Astrocyte of the spinal cord (primary cell): ENCODE measurements around the gene SLC22A13.

ENCODE experiments used
- DNase-seq: peaks from one replicate; pipeline ENCODE4 v3.0.0; 2011; ENCODE audit warnings: low read depth, low spot score
- H3K4me3 ChIP-seq: 2 replicates; pipeline ENCODE4 v1.5.1; 2011; ENCODE audit warnings: low read depth, mild to moderate bottlenecking, low read length, moderate library complexity
- CTCF ChIP-seq: IDR thresholded peaks from 2 replicates; pipeline ENCODE4 v1.5.1; 2012; ENCODE audit warnings: low read depth, mild to moderate bottlenecking, low read length, inconsistent platforms
- in situ Hi-C: cut with HindIII; loops from 2 replicates; pipeline ENCODE4 v1.10.0; 2017; ENCODE audit warnings: low sequenced_read_pairs

The SLC22A13 gene

GRCh38 chr3:38312356-38312755, 46.7 kb downstream of the SLC22A13 start:
- no peak for TF ChIP-seq CTCF
- H3K4me3 ChIP-seq: no peak overlapping the region

GRCh38 chr3:38313263-38313662, 47.7 kb downstream of the SLC22A13 start:
- TF ChIP-seq CTCF: no peak
- no peak for DNase-seq

More at GRCh38 chr3:38312356-38312755, 46.7 kb downstream of the SLC22A13 start:
- DNase-seq: no peak
- in situ Hi-C loops: no loop called here

GRCh38 chr3:38313695-38314094, 48.1 kb downstream of the SLC22A13 start:
- no peak overlapping the region for H3K4me3 ChIP-seq
- no peak for DNase-seq
- in situ Hi-C loops: no loop called here
- TF ChIP-seq CTCF: no peak

More at GRCh38 chr3:38313263-38313662, 47.7 kb downstream of the SLC22A13 start:
- in situ Hi-C loops: no loop called here
- H3K4me3 ChIP-seq: no peak overlapping the region

- no peak for DNase-seq
- no peak for TF ChIP-seq CTCF
- H3K4me3 ChIP-seq: no peak overlapping the region
- in situ Hi-C loops: no loop called here
These were observed 48.6 kb downstream of the SLC22A13 start for GRCh38 chr3:38314112-38314763.

- DNase-seq: no peak
- no peak for TF ChIP-seq CTCF
- in situ Hi-C loops: no loop called here
- no peak overlapping the region for H3K4me3 ChIP-seq
These were observed 49.3 kb downstream of the SLC22A13 start for GRCh38 chr3:38314764-38315487.

- DNase-seq: no peak
- in situ Hi-C loops: no loop called here
- TF ChIP-seq CTCF: no peak
- no peak overlapping the region for H3K4me3 ChIP-seq
These were observed 50.0 kb downstream of the SLC22A13 start for GRCh38 chr3:38315488-38316230.
